Fibroblast of lung (primary cell): Measurements from ENCODE around the gene IP6K3.

Experiments
- EZH2 ChIP-seq: IDR thresholded peaks from 2 replicates; pipeline ENCODE4 v1.5.1; 2012; ENCODE audit warnings: low read length, control low read depth, mild to moderate bottlenecking; ENCODE audit errors: missing control alignments
- TF ChIP-seq, protein P1 (sequence below), 2 donors: IDR thresholded peaks in 1 of 2; conservative IDR thresholded peaks in 1 of 2; 1 replicate in 1 of 2; 2 replicates in 1 of 2; pipeline ENCODE4 v1.5.1; 2011 to 2012; ENCODE audit warnings: low read length in 2 of 2, control low read depth in 1 of 2, inconsistent platforms in 1 of 2, low read depth in 1 of 2, mild to moderate bottlenecking in 1 of 2

DNA sequence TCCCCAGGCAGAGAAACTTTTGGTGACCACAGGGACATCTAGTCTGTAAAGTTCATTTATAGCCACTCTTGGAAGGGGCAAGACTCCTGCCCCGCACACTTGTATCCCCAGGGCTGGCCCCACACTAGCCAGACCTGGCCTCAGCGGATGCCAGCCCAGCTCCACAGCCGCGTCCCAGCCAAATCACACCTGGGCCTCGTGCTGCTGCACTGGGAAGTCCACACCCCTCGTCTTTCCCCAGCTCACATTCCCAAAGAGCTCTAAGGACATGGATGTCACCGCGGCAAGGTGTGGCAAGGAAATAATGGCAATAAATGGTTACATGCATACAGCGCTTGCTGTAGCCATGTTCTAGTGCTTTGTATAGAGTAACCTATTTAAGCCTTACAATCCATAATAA is 8.6 kb downstream of the IP6K3 start:
- TF ChIP-seq, protein P1, sequence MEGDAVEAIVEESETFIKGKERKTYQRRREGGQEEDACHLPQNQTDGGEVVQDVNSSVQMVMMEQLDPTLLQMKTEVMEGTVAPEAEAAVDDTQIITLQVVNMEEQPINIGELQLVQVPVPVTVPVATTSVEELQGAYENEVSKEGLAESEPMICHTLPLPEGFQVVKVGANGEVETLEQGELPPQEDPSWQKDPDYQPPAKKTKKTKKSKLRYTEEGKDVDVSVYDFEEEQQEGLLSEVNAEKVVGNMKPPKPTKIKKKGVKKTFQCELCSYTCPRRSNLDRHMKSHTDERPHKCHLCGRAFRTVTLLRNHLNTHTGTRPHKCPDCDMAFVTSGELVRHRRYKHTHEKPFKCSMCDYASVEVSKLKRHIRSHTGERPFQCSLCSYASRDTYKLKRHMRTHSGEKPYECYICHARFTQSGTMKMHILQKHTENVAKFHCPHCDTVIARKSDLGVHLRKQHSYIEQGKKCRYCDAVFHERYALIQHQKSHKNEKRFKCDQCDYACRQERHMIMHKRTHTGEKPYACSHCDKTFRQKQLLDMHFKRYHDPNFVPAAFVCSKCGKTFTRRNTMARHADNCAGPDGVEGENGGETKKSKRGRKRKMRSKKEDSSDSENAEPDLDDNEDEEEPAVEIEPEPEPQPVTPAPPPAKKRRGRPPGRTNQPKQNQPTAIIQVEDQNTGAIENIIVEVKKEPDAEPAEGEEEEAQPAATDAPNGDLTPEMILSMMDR (conservative IDR thresholded peaks at IDR 0.05 in 1 of 2, IDR thresholded peaks at IDR 0.05 in 1 of 2; ENCODE audit: low read depth in 1 of 2, low read length in 2 of 2): no peak
- TF ChIP-seq EZH2: no peak
